ENCODE data around the gene KTI12. TPM values are rescaled to one million over a fixed set of nuclear protein-coding genes. Genes with fewer than 3 reads are reported as not detected.
A peak's percentile ranks its signal among the peaks of the same experiment; 100 is the strongest.
"Not testable (repeated sequence)": the region's sequence is repeated elsewhere in the genome, so short reads cannot be mapped to it uniquely, and the experiment has no call there.

The KTI12 gene
- total RNA-seq, 8 experiments from 2014 or later: 7.4 to 19.4 (median 13.6) TPM

GRCh38 chr1:52032785-52033131 is 852 bp downstream of the KTI12 start:
- WGBS, 10 experiments: 0 to 11% (median 6%) methylated on average over 1 to 18 of the region's 24 CpGs; no CpG with 5 or more reads in 5 of the 10 experiments
- Histone ChIP-seq H3K27ac (peak overlapping the region; percentile 88 to 96), H3K4me1 (replicated peaks in 1 of 2) (peaks cover 20 to 27% of the 10 kb centered on the region in 2 donors), H3K4me3 (peak overlapping the region; percentile 53 to 88 (median 69))
- peak; percentile 38 to 61 (median 48) for ATAC-seq (replicated peaks in 6 of 8)
- in situ Hi-C loops (cut with MboI; ENCODE audit: low pct_unique_long_range_greater_than_20kb in 2 of 9, low sequenced_read_pairs in 9 of 9, unreplicated experiment in 9 of 9): no loop called here

GRCh38 chr1:52032124-52032784 is 1.4 kb downstream of the KTI12 start:
- H3K4me3 ChIP-seq: peak overlapping the region; percentile 53 to 88 (median 69)
- in situ Hi-C loops (cut with MboI; ENCODE audit: low pct_unique_long_range_greater_than_20kb in 2 of 9, low sequenced_read_pairs in 9 of 9, unreplicated experiment in 9 of 9): no loop called here
- H3K4me1 ChIP-seq (replicated peaks in 1 of 2): peaks cover 20 to 27% of the 10 kb centered on the region in 2 donors
- peak overlapping the region; percentile 88 to 96 for H3K27ac ChIP-seq
- ATAC-seq (replicated peaks in 6 of 8): peak in 3 of 8 experiments; percentile 0 to 4 (median 2)
- WGBS, 10 experiments: 19 to 100% (median 86%) methylated on average over 1 to 5 of the region's 5 CpGs; no CpG with 5 or more reads in 1 of the 10 experiments

- WGBS, 10 experiments: 63 to 100% (median 87%) methylated on average over 1 to 5 of the region's 5 CpGs; no CpG with 5 or more reads in 1 of the 10 experiments
- ATAC-seq (replicated peaks in 6 of 8): not testable (repeated sequence)
These were observed 4.8 kb downstream of the KTI12 start for GRCh38 chr1:52028839-52029238.

GRCh38 chr1:52028328-52028727 is 5.3 kb downstream of the KTI12 start:
- 71 to 100% (median 94%) methylated on average over 1 of the region's 1 CpG; no CpG with 5 or more reads in 1 of the 10 experiments for WGBS, 10 experiments
- in situ Hi-C loops (cut with MboI; ENCODE audit: low pct_unique_long_range_greater_than_20kb in 2 of 9, low sequenced_read_pairs in 9 of 9, unreplicated experiment in 9 of 9): no loop called here
- no peak for ATAC-seq (replicated peaks in 6 of 8)

More at GRCh38 chr1:52028839-52029238, 4.8 kb downstream of the KTI12 start:
- peaks cover 15 to 18% of the 10 kb centered on the region in 2 donors for H3K4me1 ChIP-seq (replicated peaks in 1 of 2)
- H3K27ac ChIP-seq; in situ Hi-C loops (cut with MboI; ENCODE audit: low pct_unique_long_range_greater_than_20kb in 2 of 9, low sequenced_read_pairs in 9 of 9, unreplicated experiment in 9 of 9); H3K4me3 ChIP-seq: not testable (repeated sequence)

DNA sequence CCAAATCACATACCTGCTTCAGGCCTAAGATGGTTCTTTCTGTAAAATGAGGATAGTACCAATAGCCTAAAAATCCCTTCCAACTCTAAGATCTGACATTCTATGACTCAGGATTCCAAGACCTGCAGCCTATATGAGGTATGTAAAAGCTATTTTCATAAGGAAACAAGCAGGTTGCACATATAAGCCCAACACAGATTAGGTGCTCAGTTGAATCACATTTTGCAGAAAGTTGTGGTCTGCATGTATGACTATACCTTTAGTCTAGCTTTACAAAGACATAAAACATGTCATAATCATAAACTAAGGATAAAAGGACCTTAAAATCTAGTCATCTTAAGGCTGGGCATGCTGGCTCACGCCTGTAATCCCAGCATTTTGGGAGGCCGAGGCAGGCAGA is 7.3 kb downstream of the KTI12 start:
- WGBS, 10 experiments: 60 to 100% (median 93%) methylated on average over 1 to 2 of the region's 2 CpGs; no CpG with 5 or more reads in 3 of the 10 experiments
- Histone ChIP-seq H3K4me3 (no peak overlapping the region), H3K27ac (no peak overlapping the region), H3K4me1 (replicated peaks in 1 of 2) (peaks cover 3 to 8% of the 10 kb centered on the region in 2 donors)
- in situ Hi-C loops (cut with MboI; ENCODE audit: low pct_unique_long_range_greater_than_20kb in 2 of 9, low sequenced_read_pairs in 9 of 9, unreplicated experiment in 9 of 9): no loop called here
- no peak for ATAC-seq (replicated peaks in 6 of 8)

More at GRCh38 chr1:52028328-52028727, 5.3 kb downstream of the KTI12 start:
- Histone ChIP-seq H3K27ac (no peak overlapping the region), H3K4me3 (no peak overlapping the region), H3K4me1 (replicated peaks in 1 of 2) (peaks cover 15 to 18% of the 10 kb centered on the region in 2 donors)

DNA sequence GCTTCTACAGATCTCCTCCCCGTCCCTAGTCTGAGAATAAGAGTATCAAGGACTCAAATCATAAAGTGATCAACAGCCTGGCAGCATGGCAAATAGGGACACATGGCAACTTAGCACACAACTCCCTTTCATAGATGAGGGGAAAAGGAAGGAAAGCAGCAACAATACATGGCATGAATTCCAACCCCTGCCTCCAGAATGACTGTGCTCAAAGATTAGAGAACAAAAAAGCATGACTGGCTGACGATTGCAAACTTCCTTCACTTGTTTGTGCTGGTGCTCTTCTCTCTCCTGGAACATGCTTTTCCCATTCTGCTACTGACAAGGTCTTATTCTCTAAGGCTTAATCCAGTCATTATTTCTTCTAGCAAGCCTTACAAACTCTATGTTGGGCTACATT is 11.5 kb downstream of the KTI12 start:
- Histone ChIP-seq H3K4me1 (replicated peaks in 1 of 2) (no peaks in the 10 kb centered on the region), H3K4me3 (no peak overlapping the region), H3K27ac (no peak overlapping the region)
- ATAC-seq (replicated peaks in 6 of 8): no peak
- in situ Hi-C loops (cut with MboI; ENCODE audit: low pct_unique_long_range_greater_than_20kb in 2 of 9, low sequenced_read_pairs in 9 of 9, unreplicated experiment in 9 of 9): loop anchor here in 1 of 9 experiments (25.0 kb wide), 1 partner anchor 110 kb away; no protein-coding TSS in a partner anchor
- 62 to 100% (median 85%) methylated on average over 1 to 2 of the region's 2 CpGs; no CpG with 5 or more reads in 2 of the 10 experiments for WGBS, 10 experiments

- WGBS, 10 experiments: 80 to 100% (median 91%) methylated on average over 1 to 7 of the region's 7 CpGs
- Histone ChIP-seq H3K4me3 (no peak overlapping the region), H3K4me1 (replicated peaks in 1 of 2) (peaks cover 18 to 19% of the 10 kb centered on the region in 2 donors), H3K27ac (no peak overlapping the region)
- in situ Hi-C loops (cut with MboI; ENCODE audit: low pct_unique_long_range_greater_than_20kb in 2 of 9, low sequenced_read_pairs in 9 of 9, unreplicated experiment in 9 of 9): loop anchor here in 1 of 9 experiments (25.0 kb wide), 1 partner anchor 96 kb away; no protein-coding TSS in a partner anchor
- peak in 1 of 8 experiments; percentile 11 for ATAC-seq (replicated peaks in 6 of 8)
These were observed 25.4 kb downstream of the KTI12 start for GRCh38 chr1:52008071-52008809.

- peak in 7 of 8 experiments; percentile 28 to 81 (median 66) for ATAC-seq (replicated peaks in 6 of 8)
- in situ Hi-C loops (cut with MboI; ENCODE audit: low pct_unique_long_range_greater_than_20kb in 2 of 9, low sequenced_read_pairs in 9 of 9, unreplicated experiment in 9 of 9): loop anchor here in 1 of 9 experiments (25.0 kb wide), 1 partner anchor 95 kb away; no protein-coding TSS in a partner anchor
- peaks cover 18 to 19% of the 10 kb centered on the region in 2 donors for H3K4me1 ChIP-seq (replicated peaks in 1 of 2)
- no peak overlapping the region for H3K4me3 ChIP-seq
- 6 to 80% (median 34%) methylated on average over 3 to 5 of the region's 5 CpGs; no CpG with 5 or more reads in 2 of the 10 experiments for WGBS, 10 experiments
- H3K27ac ChIP-seq: peak overlapping the region in 1 of 2 donors; percentile 31
These were observed 26.2 kb downstream of the KTI12 start for GRCh38 chr1:52007215-52008002.

- Histone ChIP-seq H3K4me1 (replicated peaks in 1 of 2) (peaks cover 18 to 19% of the 10 kb centered on the region in 2 donors), H3K27ac (peak overlapping the region in 1 of 2 donors; percentile 68)
- ATAC-seq (replicated peaks in 6 of 8); H3K4me3 ChIP-seq: not testable (repeated sequence)
- in situ Hi-C loops (cut with MboI; ENCODE audit: low pct_unique_long_range_greater_than_20kb in 2 of 9, low sequenced_read_pairs in 9 of 9, unreplicated experiment in 9 of 9): loop anchor here in 1 of 9 experiments (25.0 kb wide), 1 partner anchor 94 kb away; no protein-coding TSS in a partner anchor
- WGBS, 10 experiments: 50 to 100% methylated on average over 1 of the region's 5 CpGs; no CpG with 5 or more reads in 8 of the 10 experiments
These were observed 27.5 kb downstream of the KTI12 start for GRCh38 chr1:52006081-52006553.

DNA sequence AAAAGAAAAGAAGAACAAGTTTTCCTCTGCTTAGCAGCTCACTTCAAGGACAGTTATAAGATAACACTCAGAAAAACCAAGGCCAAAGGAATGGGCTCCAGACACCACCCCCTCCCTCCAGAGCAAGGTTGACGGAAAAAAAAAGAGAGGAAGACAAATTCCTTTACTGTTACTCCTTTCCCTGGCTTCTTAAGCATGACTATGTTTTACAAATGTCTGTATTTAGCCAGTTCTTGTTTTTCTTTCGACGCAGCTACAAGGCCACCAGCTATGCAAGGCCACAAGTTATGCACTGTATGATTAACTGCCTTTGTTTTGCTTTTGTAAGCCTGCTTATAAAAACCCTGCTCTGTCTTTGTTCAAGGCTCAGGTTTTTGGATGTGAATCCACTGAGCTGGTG is 28.1 kb downstream of the KTI12 start:
- ATAC-seq (replicated peaks in 6 of 8); H3K4me3 ChIP-seq: not testable (repeated sequence)
- 13 to 62% (median 38%) methylated on average over 1 to 3 of the region's 3 CpGs; no CpG with 5 or more reads in 4 of the 10 experiments for WGBS, 10 experiments
- in situ Hi-C loops (cut with MboI; ENCODE audit: low pct_unique_long_range_greater_than_20kb in 2 of 9, low sequenced_read_pairs in 9 of 9, unreplicated experiment in 9 of 9): loop anchor here in 1 of 9 experiments (25.0 kb wide), 1 partner anchor 93 kb away; no protein-coding TSS in a partner anchor
- Histone ChIP-seq H3K4me1 (replicated peaks in 1 of 2) (peaks cover 18 to 19% of the 10 kb centered on the region in 2 donors), H3K27ac (peak overlapping the region in 1 of 2 donors; percentile 15)

- Histone ChIP-seq H3K4me1 (replicated peaks in 1 of 2) (peaks cover 18 to 19% of the 10 kb centered on the region in 2 donors), H3K4me3 (no peak overlapping the region), H3K27ac (no peak overlapping the region)
- in situ Hi-C loops (cut with MboI; ENCODE audit: low pct_unique_long_range_greater_than_20kb in 2 of 9, low sequenced_read_pairs in 9 of 9, unreplicated experiment in 9 of 9): loop anchor here in 1 of 9 experiments (25.0 kb wide), 1 partner anchor 92 kb away; no protein-coding TSS in a partner anchor
- ATAC-seq (replicated peaks in 6 of 8): no peak
- WGBS, 10 experiments: 0 to 95% (median 64%) methylated on average over 1 to 4 of the region's 4 CpGs; no CpG with 5 or more reads in 1 of the 10 experiments
These were observed 29.7 kb downstream of the KTI12 start for GRCh38 chr1:52003877-52004276.
